Mucosa of descending colon (tissue), 3 donors: ENCODE results near the gene GFOD1. TPM values are rescaled to one million over a fixed set of nuclear protein-coding genes. Genes with fewer than 3 reads are reported as not detected.
A peak's percentile ranks its signal among the peaks of the same experiment; 100 is the strongest.

Experiments used
- ATAC-seq: fragments of 200-7000 bp; cut with Tn5 transposase; one replicate; pipeline ENCODE4 v1.9.1; 2020; ENCODE audit warnings: mild to moderate bottlenecking, moderate library complexity
- DNase-seq, 3 donors: peaks; one replicate each; pipeline ENCODE4 v3.0.0-alpha.2; 2020
- H3K36me3 ChIP-seq: fragments of 200-600 bp; one replicate; pipeline ENCODE4 v1.8.0; 2021; ENCODE audit warnings: low read depth, mild to moderate bottlenecking
- H3K4me1 ChIP-seq: fragments of 200-600 bp; one replicate; pipeline ENCODE4 v1.8.0; 2021; ENCODE audit warnings: low read depth, mild to moderate bottlenecking
- H3K4me3 ChIP-seq: fragments of 200-600 bp; one replicate; pipeline ENCODE4 v1.8.0; 2021; ENCODE audit warnings: mild to moderate bottlenecking
- H3K9me3 ChIP-seq: fragments of 200-600 bp; one replicate; pipeline ENCODE4 v1.8.0; 2021; ENCODE audit warnings: mild to moderate bottlenecking
- CTCF ChIP-seq: fragments of 200-600 bp; IDR thresholded peaks from one replicate; pipeline ENCODE4 v1.8.0; 2022; ENCODE audit warnings: antibody characterized with exemption, mild to moderate bottlenecking
- intact Hi-C, 2 donors: fragments of 100-400 bp; cut with DNase I in 1 of 2; cut with micrococcal nuclease in 1 of 2; formaldehyde crosslinking; loops; one replicate each; pipeline versions ENCODE4 v1.11.0 to v1.11.1; 2022; cut with DNase I, micrococcal nuclease
- total RNA-seq, 3 donors: library from RNA; stranded (reverse); fragmentation: NEBNext Ultra II Directional in 2 of 3; extraction: Animal tissue kit (Norgen Biotek cat#: 25700) in 2 of 3; gene quantifications; one replicate each; pipeline versions ENCODE4 v1.2.1 to v1.2.4, GENCODE V29; 2021 to 2023
- donor health status: DM: no; HTN: no; CAD: no; lungs with moderate emphysema.
- donor health status: DM: no; HTN: no; CAD: no.
- donor health status: DM: no; HTN: yes; CAD: no.

Gene GFOD1
- total RNA-seq, 3 donors from 2014 or later: 10.4 to 22.4 (median 13.2) TPM

GRCh38 chr6:13508711-13509705 is 21.6 kb upstream of the GFOD1 start:
- no peak for TF ChIP-seq CTCF
- DNase-seq: no peak
- Histone ChIP-seq H3K36me3 (no peaks in the 10 kb centered on the region), H3K4me1 (peaks cover 12% of the 10 kb centered on the region), H3K4me3 (no peak overlapping the region), H3K9me3 (no peaks in the 10 kb centered on the region)
- intact Hi-C loops: no loop called here
- no peak for ATAC-seq

GRCh38 chr6:13507306-13507860 is 20.0 kb upstream of the GFOD1 start:
- Histone ChIP-seq H3K36me3 (no peaks in the 10 kb centered on the region), H3K4me3 (no peak overlapping the region), H3K9me3 (no peaks in the 10 kb centered on the region), H3K4me1 (peaks cover 10% of the 10 kb centered on the region)
- no peak for TF ChIP-seq CTCF
- DNase-seq (no peak), ATAC-seq (no peak)
- intact Hi-C loops: no loop called here

GRCh38 chr6:13505345-13505734 is 17.9 kb upstream of the GFOD1 start:
- Histone ChIP-seq H3K36me3 (no peaks in the 10 kb centered on the region), H3K9me3 (no peaks in the 10 kb centered on the region), H3K4me3 (no peak overlapping the region), H3K4me1 (peaks cover 3% of the 10 kb centered on the region)
- no peak for TF ChIP-seq CTCF
- DNase-seq: no peak
- intact Hi-C loops: no loop called here
- peak; percentile 36 for ATAC-seq

GRCh38 chr6:13504611-13505344 is 17.4 kb upstream of the GFOD1 start:
- Histone ChIP-seq H3K36me3 (no peaks in the 10 kb centered on the region), H3K4me1 (peaks cover 3% of the 10 kb centered on the region), H3K4me3 (no peak overlapping the region), H3K9me3 (no peaks in the 10 kb centered on the region)
- TF ChIP-seq CTCF: no peak
- intact Hi-C loops: no loop called here
- ATAC-seq (no peak), DNase-seq (no peak)

GRCh38 chr6:13500915-13501314 is 13.5 kb upstream of the GFOD1 start:
- intact Hi-C loops: no loop called here
- DNase-seq (no peak), ATAC-seq (no peak)
- Histone ChIP-seq H3K4me1 (no peaks in the 10 kb centered on the region), H3K4me3 (no peak overlapping the region), H3K36me3 (no peaks in the 10 kb centered on the region), H3K9me3 (no peaks in the 10 kb centered on the region)
- TF ChIP-seq CTCF: no peak
